GM18867 (cell line): ENCODE data around the gene TECR.
A peak's percentile ranks its signal among the peaks of the same experiment; 100 is the strongest.
"Not testable (repeated sequence)": the region's sequence is repeated elsewhere in the genome, so short reads cannot be mapped to it uniquely, and the experiment has no call there.

ENCODE experiments used
- ATAC-seq: cut with Tn5 transposase; IDR thresholded peaks from one replicate; pipeline ENCODE4 v1.9.1; 2021; ENCODE audit warnings: mild to moderate bottlenecking, moderate library complexity; ENCODE audit not compliant: unreplicated experiment

TECR gene

DNA sequence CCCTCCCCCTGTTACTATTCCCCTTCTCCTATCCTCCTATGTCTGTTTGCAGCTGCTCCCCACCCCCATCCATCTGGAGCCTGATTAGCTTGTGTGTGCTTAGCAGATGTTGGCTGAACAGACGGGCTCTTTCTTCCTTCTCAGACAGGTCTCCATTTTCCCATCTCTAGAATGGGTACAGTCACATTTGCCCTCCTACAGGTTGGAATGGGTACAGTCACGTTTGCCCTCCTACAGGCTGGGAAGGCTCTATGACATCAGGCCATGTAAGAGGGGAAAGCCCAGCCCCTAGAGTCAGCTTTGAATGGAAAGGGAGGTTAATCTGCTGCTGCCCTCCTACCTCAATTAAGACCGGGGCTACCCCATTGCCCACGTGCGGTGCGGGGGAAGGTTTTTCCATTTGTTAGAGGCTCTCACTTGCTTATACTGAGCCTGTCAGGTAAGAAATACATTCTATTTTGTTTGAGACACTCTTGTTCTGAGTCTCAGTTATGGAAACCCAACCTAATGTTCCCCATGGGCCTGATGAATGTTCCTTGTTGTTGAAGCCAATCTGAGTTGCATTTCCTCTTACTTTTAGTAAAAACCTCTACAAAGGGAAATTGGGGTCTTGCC, 51.3 kb downstream of the TECR start:
- no peak for ATAC-seq

- peak; percentile 55 for ATAC-seq
Measured at GRCh38 chr19:14582894-14583340, 53.5 kb downstream of the TECR start, which contains the start of gene CLEC17A. Gene CLEC17A, plus strand, starts transcription at chr19:14583084. Its CDS starts 77 bp downstream, at chr19:14583161.

DNA sequence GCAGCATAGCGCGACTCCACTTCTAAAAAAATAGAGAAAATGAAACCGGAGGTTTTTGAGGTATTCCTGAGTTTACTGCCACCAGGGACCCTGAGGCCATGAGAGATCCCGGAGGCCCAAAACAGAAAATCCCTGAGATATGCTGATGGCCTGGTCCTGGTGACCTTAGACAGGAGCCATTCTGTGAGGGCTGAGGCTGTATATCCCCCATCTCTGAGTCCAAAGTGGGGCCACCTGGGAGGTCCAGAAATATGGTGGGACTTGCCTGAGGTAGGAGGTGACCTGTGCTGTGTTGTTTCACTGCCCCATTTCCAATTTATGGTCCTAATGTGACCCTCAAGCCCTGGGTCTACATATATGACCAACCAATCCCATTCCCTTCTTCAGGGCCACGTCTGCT, 55.0 kb downstream of the TECR start:
- not testable (repeated sequence) for ATAC-seq

GRCh38 chr19:14585187-14585586, 55.8 kb downstream of the TECR start:
- peak; percentile 60 for ATAC-seq

- ATAC-seq, result not testable (repeated sequence)
Measured at GRCh38 chr19:14589433-14589832, 60.0 kb downstream of the TECR start.

GRCh38 chr19:14595558-14595957, 66.2 kb downstream of the TECR start:
- ATAC-seq, result no peak

DNA sequence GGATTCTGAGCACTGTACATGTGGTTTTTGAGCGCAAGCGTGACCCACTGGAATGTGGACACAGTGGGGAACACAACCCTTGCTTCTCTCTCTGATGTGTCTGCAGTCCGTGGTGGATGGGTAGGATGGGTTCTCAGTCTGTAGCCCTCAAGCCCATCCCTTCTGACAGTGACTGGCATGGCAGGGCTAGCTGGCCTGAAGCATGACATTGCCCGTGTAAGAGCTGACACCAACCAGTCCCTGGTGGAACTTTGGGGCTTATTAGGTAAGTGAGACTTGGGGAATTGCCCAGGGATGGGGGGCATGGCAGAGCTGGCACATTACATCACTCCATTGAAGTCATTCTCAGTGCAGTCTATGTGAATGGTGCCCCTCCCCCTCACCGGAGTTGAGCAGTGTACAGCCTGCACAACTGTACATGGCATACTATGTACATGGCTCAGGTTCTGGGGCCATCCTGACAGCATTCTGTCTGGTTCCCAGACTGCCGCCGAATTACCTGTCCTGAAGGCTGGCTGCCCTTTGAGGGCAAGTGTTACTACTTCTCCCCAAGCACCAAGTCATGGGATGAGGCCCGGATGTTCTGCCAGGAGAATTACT, 70.3 kb downstream of the TECR start:
- ATAC-seq, result no peak

DNA sequence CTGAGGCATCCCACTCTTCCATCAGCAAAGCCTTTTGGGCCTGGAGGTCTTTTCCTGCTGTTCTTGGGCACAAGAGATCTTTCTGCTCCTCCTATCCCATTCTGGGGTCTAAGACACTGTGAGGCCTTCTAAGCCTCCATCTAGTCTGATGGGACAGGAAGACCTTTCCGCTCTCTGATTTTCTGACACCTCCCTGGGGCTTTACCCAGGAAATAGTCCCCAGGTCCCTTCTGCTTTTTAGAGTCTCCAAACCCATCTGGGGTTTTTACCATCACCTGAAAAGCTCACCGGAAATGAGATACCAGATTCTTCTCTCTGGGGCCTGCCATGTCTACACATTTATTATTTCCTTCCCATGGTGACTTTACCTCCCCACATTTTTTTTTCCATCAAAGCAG, 74.6 kb downstream of the TECR start:
- ATAC-seq, result peak; percentile 62

- ATAC-seq, result no peak
Measured at GRCh38 chr19:14606627-14607026, 77.2 kb downstream of the TECR start.

- no peak for ATAC-seq
Measured at GRCh38 chr19:14611051-14611450, 81.7 kb downstream of the TECR start.

DNA sequence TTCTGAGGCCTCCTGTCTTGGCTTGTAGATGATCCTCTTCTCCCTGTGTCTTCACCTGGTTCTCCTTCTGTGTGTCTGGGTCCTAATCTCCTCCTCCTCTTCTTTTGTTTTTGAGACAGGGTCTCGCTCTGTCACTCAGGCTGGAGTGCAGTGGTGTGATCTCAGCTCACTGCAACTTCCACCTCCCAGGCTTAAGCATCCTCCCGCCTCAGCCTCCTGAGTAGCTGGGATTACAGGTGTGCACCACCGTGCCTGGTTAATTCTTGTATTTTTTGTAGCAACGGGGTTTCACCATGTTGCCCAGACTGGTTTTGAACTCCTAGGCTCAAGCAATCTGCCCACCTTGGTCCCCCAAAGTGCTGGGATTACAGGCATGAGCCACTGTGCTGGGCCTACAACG, 82.8 kb downstream of the TECR start:
- ATAC-seq, result not testable (repeated sequence)

GRCh38 chr19:14612657-14613056, 83.3 kb downstream of the TECR start:
- ATAC-seq, result no peak

- not testable (repeated sequence) for ATAC-seq
Measured at GRCh38 chr19:14613399-14614098, 84.2 kb downstream of the TECR start.

- no peak for ATAC-seq
Measured at GRCh38 chr19:14614099-14614412, 84.7 kb downstream of the TECR start.
